AG04450 (cell line): Measurements from ENCODE around the gene DLGAP3. TPM values are rescaled to one million over a fixed set of nuclear protein-coding genes. Genes with fewer than 3 reads are reported as not detected.

Experiments
- CTCF ChIA-PET: fragments of 300-600, 350-600 bp; formaldehyde crosslinking; extraction: SDS; loops from one replicate; lab custom pipeline; 2022; ENCODE audit warnings: antibody characterized with exemption, inconsistent platforms; lab: Charles Lee
- POLR2A ChIA-PET: fragments of 350-600 bp; formaldehyde crosslinking; extraction: SDS; loops from one replicate; lab custom pipeline; 2021; ENCODE audit warnings: antibody characterized with exemption, inconsistent platforms; lab: Yijun Ruan, JAX
- DNase-seq: peaks from one replicate; pipeline ENCODE4 v3.0.0-alpha.2; 2011; ENCODE audit warnings: low read depth, low spot score
- H3K27ac ChIP-seq: one replicate; pipeline ENCODE4 v1.5.1; 2012; ENCODE audit warnings: low read depth, low read length, control low read depth
- H3K27me3 ChIP-seq: one replicate; pipeline ENCODE4 v1.6.0; 2012; ENCODE audit warnings: low read length; ENCODE audit not compliant: control insufficient read depth, insufficient read depth
- H3K4me3 ChIP-seq: 2 replicates; pipeline ENCODE4 v1.5.1; 2011; ENCODE audit warnings: mild to moderate bottlenecking, low read depth, low read length, control low read depth
- H3K9me3 ChIP-seq: 2 replicates; pipeline ENCODE4 v1.5.1; 2012; ENCODE audit warnings: low read length; ENCODE audit not compliant: control insufficient read depth, insufficient read depth
- polyA plus RNA-seq: library from polyadenylated mRNA; depleted of rRNA; stranded (reverse); fragments of >200 nt; gene quantifications from 2 replicates; pipeline ENCODE4 v1.2.3, GENCODE V29; 2011
- TF ChIP-seq, protein P1 (sequence below): IDR thresholded peaks from 2 replicates; pipeline ENCODE4 v1.5.1; 2011; ENCODE audit warnings: low read depth, low read length, control low read depth, inconsistent platforms

Gene DLGAP3
- polyA plus RNA-seq, 1 experiment = not detected

DNA sequence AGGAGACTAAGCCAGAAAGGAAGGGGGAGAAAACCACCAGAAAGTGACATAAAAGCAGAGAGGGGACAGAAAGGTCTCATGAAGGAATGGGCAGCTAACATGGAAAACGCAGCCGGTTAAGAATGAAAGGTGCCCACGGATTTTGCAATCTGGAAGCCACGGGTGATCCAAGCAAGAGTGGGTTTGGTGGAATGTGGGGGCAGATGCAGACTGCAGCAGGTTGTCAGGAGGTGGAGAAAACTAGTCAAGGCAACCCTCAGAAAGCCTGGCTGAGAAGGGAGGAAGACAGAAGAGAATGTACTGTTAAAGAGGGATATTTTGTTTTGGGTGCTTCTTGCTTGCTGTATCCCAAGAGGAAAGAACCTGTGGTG lies 57.3 kb downstream of the DLGAP3 start:
- POLR2A ChIA-PET = no interaction called here
- TF ChIP-seq, protein P1, sequence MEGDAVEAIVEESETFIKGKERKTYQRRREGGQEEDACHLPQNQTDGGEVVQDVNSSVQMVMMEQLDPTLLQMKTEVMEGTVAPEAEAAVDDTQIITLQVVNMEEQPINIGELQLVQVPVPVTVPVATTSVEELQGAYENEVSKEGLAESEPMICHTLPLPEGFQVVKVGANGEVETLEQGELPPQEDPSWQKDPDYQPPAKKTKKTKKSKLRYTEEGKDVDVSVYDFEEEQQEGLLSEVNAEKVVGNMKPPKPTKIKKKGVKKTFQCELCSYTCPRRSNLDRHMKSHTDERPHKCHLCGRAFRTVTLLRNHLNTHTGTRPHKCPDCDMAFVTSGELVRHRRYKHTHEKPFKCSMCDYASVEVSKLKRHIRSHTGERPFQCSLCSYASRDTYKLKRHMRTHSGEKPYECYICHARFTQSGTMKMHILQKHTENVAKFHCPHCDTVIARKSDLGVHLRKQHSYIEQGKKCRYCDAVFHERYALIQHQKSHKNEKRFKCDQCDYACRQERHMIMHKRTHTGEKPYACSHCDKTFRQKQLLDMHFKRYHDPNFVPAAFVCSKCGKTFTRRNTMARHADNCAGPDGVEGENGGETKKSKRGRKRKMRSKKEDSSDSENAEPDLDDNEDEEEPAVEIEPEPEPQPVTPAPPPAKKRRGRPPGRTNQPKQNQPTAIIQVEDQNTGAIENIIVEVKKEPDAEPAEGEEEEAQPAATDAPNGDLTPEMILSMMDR = no peak
- peaks cover 29% of the 10 kb centered on the region for H3K27me3 ChIP-seq

DNA sequence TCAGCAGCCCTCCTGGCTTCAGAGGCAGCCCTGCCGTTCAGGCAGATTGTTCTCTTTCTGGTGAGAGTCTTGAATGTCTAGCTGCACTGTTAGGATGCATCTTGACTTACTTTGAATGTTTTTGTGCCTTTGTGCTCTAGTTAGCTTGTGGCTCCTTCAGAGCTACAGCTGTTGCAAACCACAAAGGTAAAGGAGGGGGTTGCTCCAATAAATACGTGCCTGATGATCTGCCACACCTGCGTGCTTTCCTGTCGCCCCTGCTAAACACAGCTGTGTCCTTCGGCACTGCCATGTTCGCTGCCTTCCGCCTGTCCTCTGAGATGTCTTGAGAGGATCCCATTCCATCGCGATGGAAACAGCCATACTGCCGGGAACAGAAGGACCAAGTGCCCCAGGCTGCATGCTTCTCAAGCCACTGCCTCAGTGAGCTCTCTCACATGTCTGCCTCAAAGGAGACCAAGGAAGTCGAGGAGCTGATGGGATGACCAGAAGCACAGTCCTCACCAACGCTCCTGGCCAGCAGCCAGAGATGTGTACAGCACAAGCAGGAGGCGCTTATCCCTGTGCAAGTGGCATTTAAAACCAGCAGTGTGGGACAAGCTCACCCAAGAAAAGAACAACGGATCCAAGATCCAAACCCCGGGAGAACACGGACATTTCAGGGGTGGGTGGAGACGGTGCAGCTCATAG lies 57.9 kb downstream of the DLGAP3 start:
- TF ChIP-seq, protein P1 = no peak
- ChIA-PET POLR2A (no interaction called here), CTCF (interaction anchor here (1.1 kb wide), 1 partner anchor 19 kb away, joined by 4 read pairs; no protein-coding TSS in a partner anchor)

More for the DNA sequence above, 57.3 kb downstream of the DLGAP3 start:
- Histone ChIP-seq H3K27ac (no peak overlapping the region), H3K9me3 (no peaks in the 10 kb centered on the region), H3K4me3 (no peak overlapping the region)
- CTCF ChIA-PET = interaction anchor here (1.1 kb wide), 2 partner anchors 12 to 20 kb away, joined by 3 to 4 read pairs; no protein-coding TSS in a partner anchor
- DNase-seq = no peak

DNA sequence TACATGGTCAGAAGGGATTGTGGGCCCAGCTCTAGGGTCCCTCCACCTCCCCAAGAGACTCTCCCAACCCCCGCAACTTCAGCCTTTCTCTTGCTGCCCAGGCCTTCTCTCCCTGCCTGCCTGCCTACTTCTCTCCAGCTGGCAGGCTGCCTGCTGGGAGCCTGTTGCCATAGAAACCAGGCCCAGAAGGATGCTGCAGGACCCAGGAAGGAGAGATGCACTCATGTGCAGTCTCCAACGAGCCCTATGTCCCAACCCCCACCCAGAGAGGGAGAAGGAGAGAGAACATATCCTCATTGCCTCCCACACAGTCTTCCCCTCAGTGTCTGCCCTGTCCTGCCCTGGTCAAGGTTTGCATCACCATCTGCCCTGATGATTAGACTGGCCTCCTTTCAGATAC lies 59.1 kb downstream of the DLGAP3 start:
- TF ChIP-seq, protein P1 = no peak
- no peak overlapping the region for H3K4me3 ChIP-seq
- POLR2A ChIA-PET = no interaction called here
- no peak for DNase-seq
- CTCF ChIA-PET = interaction anchor here (1.5 kb wide), 1 partner anchor 18 kb away, joined by 3 read pairs; no protein-coding TSS in a partner anchor
- H3K9me3 ChIP-seq = no peaks in the 10 kb centered on the region; the same call in 1 of the 2 replicates
- no peak overlapping the region for H3K27ac ChIP-seq
- peaks cover 27% of the 10 kb centered on the region for H3K27me3 ChIP-seq

More for the DNA sequence above, 57.9 kb downstream of the DLGAP3 start:
- no peak for DNase-seq
- Histone ChIP-seq H3K27ac (no peak overlapping the region), H3K9me3 (no peaks in the 10 kb centered on the region; the same call in 1 of the 2 replicates), H3K4me3 (no peak overlapping the region), H3K27me3 (peaks cover 26% of the 10 kb centered on the region)

DNA sequence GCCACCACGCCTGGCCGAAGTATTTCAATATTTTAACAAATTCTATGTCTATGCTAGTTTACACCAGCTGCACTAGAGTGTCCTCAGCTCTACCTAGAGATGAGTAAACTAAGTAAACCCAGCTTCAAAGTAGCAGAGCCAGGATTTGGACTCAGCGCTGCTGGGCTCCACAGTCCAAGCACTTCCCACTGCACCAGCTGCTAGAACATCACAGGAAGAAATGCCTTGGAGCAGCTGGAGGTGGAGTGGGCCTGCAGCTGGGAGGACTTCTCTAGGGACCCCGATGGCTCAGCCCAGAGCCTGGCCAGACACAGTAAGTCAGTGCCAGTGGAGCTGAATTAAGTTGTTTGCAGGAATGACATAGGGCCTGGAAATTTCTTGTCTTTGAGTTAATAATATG lies 59.7 kb downstream of the DLGAP3 start:
- no peak overlapping the region for H3K4me3 ChIP-seq
- H3K27ac ChIP-seq = no peak overlapping the region
- no peaks in the 10 kb centered on the region; the same call in 1 of the 2 replicates for H3K9me3 ChIP-seq
- ChIA-PET CTCF (interaction anchor here (1.5 kb wide), 1 partner anchor 17 kb away, joined by 3 read pairs; no protein-coding TSS in a partner anchor), POLR2A (no interaction called here)
- DNase-seq = no peak
- peaks cover 31% of the 10 kb centered on the region for H3K27me3 ChIP-seq
- TF ChIP-seq, protein P1 = no peak
